AG09309 (cell line): ENCODE measurements around the gene PTGDS.

ENCODE experiments used
- DNase-seq: peaks from one replicate; pipeline ENCODE4 v3.0.0-alpha.2; 2010; ENCODE audit warnings: low read depth
- H3K4me3 ChIP-seq: 2 replicates; pipeline ENCODE4 v1.5.1; 2011; ENCODE audit warnings: mild to moderate bottlenecking, low read depth, low read length, moderate library complexity; ENCODE audit not compliant: control insufficient read depth
- CTCF ChIP-seq: IDR thresholded peaks from 2 replicates; pipeline ENCODE4 v1.5.1; 2011; ENCODE audit warnings: mild to moderate bottlenecking, low read depth, low read length, inconsistent platforms; ENCODE audit not compliant: insufficient read depth, control insufficient read depth; ENCODE audit errors: missing control alignments

The PTGDS gene

GRCh38 chr9:137023157-137023556 is 45.9 kb downstream of the PTGDS start:
- no peak for DNase-seq
- TF ChIP-seq CTCF, result no peak

GRCh38 chr9:137023583-137023991 is 46.3 kb downstream of the PTGDS start:
- no peak for DNase-seq
- H3K4me3 ChIP-seq, result no peak overlapping the region
- no peak for TF ChIP-seq CTCF

More at GRCh38 chr9:137023157-137023556, 45.9 kb downstream of the PTGDS start:
- H3K4me3 ChIP-seq, result no peak overlapping the region

- no peak overlapping the region for H3K4me3 ChIP-seq
- no peak for TF ChIP-seq CTCF
- DNase-seq, result no peak
Measured at GRCh38 chr9:137025517-137025966, 48.2 kb downstream of the PTGDS start.

GRCh38 chr9:137026384-137026783 is 49.1 kb downstream of the PTGDS start:
- no peak for TF ChIP-seq CTCF
- H3K4me3 ChIP-seq, result no peak overlapping the region
- DNase-seq, result no peak

GRCh38 chr9:137026828-137027227 is 49.5 kb downstream of the PTGDS start:
- no peak for DNase-seq
- no peak for TF ChIP-seq CTCF
- H3K4me3 ChIP-seq, result peak overlapping the region; percentile 59

GRCh38 chr9:137027369-137028262 is 50.3 kb downstream of the PTGDS start, which contains the start of gene ABCA2:
ABCA2 (minus strand) TSS chr9:137028237; CDS start chr9:137028140, 97 bp downstream.
- no peak for TF ChIP-seq CTCF
- no peak for DNase-seq
- H3K4me3 ChIP-seq, result peak within 1 kb of the TSS; percentile 59
